Measurements from ENCODE around the gene TSPAN18.

TSPAN18 gene

GRCh38 chr11:44952082-44952481, 225.3 kb downstream of the TSPAN18 start:
- no peak for DNase-seq (ENCODE audit: low read depth)
- TF ChIP-seq CTCF (IDR thresholded peaks at IDR 0.05; ENCODE audit: low read depth, low read length, missing control alignments) = no peak
- H3K4me3 ChIP-seq (ENCODE audit: low read depth, low read length) = no peak overlapping the region

- no peak for TF ChIP-seq CTCF (IDR thresholded peaks at IDR 0.05; ENCODE audit: low read depth, low read length, missing control alignments)
These were observed 225.9 kb downstream of the TSPAN18 start for GRCh38 chr11:44952500-44953260.

GRCh38 chr11:44954051-44954906, 227.5 kb downstream of the TSPAN18 start:
- no peak for TF ChIP-seq CTCF (IDR thresholded peaks at IDR 0.05; ENCODE audit: low read depth, low read length, missing control alignments)
- no peak overlapping the region for H3K4me3 ChIP-seq (ENCODE audit: low read depth, low read length)
- no peak for DNase-seq (ENCODE audit: low read depth)

More at GRCh38 chr11:44952500-44953260, 225.9 kb downstream of the TSPAN18 start:
- H3K4me3 ChIP-seq (ENCODE audit: low read depth, low read length) = no peak overlapping the region
- no peak for DNase-seq (ENCODE audit: low read depth)

GRCh38 chr11:44955015-44955738, 228.4 kb downstream of the TSPAN18 start:
- no peak for TF ChIP-seq CTCF (IDR thresholded peaks at IDR 0.05; ENCODE audit: low read depth, low read length, missing control alignments)
- no peak for DNase-seq (ENCODE audit: low read depth)
- H3K4me3 ChIP-seq (ENCODE audit: low read depth, low read length) = no peak overlapping the region

- no peak for DNase-seq (ENCODE audit: low read depth)
- TF ChIP-seq CTCF (IDR thresholded peaks at IDR 0.05; ENCODE audit: low read depth, low read length, missing control alignments) = no peak
- H3K4me3 ChIP-seq (ENCODE audit: low read depth, low read length) = no peak overlapping the region
These were observed 230.3 kb downstream of the TSPAN18 start for GRCh38 chr11:44957040-44957515.

- no peak for DNase-seq (ENCODE audit: low read depth)
- H3K4me3 ChIP-seq (ENCODE audit: low read depth, low read length) = no peak overlapping the region
- no peak for TF ChIP-seq CTCF (IDR thresholded peaks at IDR 0.05; ENCODE audit: low read depth, low read length, missing control alignments)
These were observed 231.2 kb downstream of the TSPAN18 start for GRCh38 chr11:44957776-44958564.
